H1 (cell line): Measurements from ENCODE around the gene LRRC74A. TPM values are rescaled to one million over a fixed set of nuclear protein-coding genes. Genes with fewer than 3 reads are reported as not detected.

Source experiments
- ATF2 ChIP-seq: IDR thresholded peaks from 2 replicates; pipeline ENCODE4 v1.6.1; 2012; ENCODE audit warnings: low read length, inconsistent platforms
- ATF3 ChIP-seq: IDR thresholded peaks from 2 replicates; pipeline ENCODE4 v1.6.1; 2011; ENCODE audit warnings: low read depth, mild to moderate bottlenecking, low read length; ENCODE audit not compliant: insufficient read depth
- BACH1 ChIP-seq: IDR thresholded peaks from 2 replicates; pipeline ENCODE4 v1.6.1; 2012; ENCODE audit warnings: low read length, improper control_type of control experiment
- HDAC2 ChIP-seq, 2 experiments: fragments of 300-600 bp in 1 of 2; sonication (generic) in 1 of 2; IDR thresholded peaks; 2 replicates each; pipeline ENCODE4 v1.6.1; 2011 to 2012; ENCODE audit warnings: low read depth in 2 of 2, low read length in 2 of 2, mild to moderate bottlenecking in 2 of 2, moderate library complexity in 2 of 2, borderline replicate concordance in 1 of 2, inconsistent platforms in 1 of 2
- MAX ChIP-seq: IDR thresholded peaks from 2 replicates; pipeline ENCODE4 v1.6.1; 2012; ENCODE audit warnings: inconsistent platforms
- POLR2A ChIP-seq, 2 experiments: IDR thresholded peaks; 1 replicate in 1 of 2; 2 replicates in 1 of 2; pipeline ENCODE4 v1.6.1; 2011; ENCODE audit warnings: low read depth in 2 of 2, low read length in 2 of 2, mild to moderate bottlenecking in 2 of 2; ENCODE audit errors: control extremely low read depth in 1 of 2
- RBBP5 ChIP-seq: IDR thresholded peaks from 2 replicates; pipeline ENCODE4 v1.7.1; 2012; ENCODE audit warnings: low read depth, mild to moderate bottlenecking, inconsistent platforms, low read length, moderate library complexity, borderline replicate concordance
- RNF2 ChIP-seq: fragments of 200-900, 300-1000 bp; sonication (generic); IDR thresholded peaks from 2 replicates; pipeline ENCODE4 v1.7.1; 2016; ENCODE audit warnings: borderline replicate concordance, low read depth, mild to moderate bottlenecking, antibody characterized with exemption, low read length; ENCODE audit not compliant: poor library complexity, severe bottlenecking; ENCODE audit errors: missing control alignments
- USF2 ChIP-seq: IDR thresholded peaks from 2 replicates; pipeline ENCODE4 v1.6.1; 2011; ENCODE audit warnings: low read length, improper control_type of control experiment
- polyA plus RNA-seq, 7 experiments: library from polyadenylated mRNA; depleted of rRNA in 3 of 7; stranded (reverse) in 5 of 7; unstranded in 2 of 7; fragments of >200 nt in 5 of 7; fragments of 200-250 nt in 2 of 7; gene quantifications; 1 replicate in 5 of 7; 2 replicates in 1 of 7; 4 replicates in 1 of 7; pipeline versions ENCODE4 v1.2.1 to v1.2.3, GENCODE V29; 2011 to 2013; ENCODE audit warnings: missing spikeins in 2 of 7, mixed read lengths in 2 of 7
- total RNA-seq: library from RNA; stranded (reverse); fragmentation: NEBNext Ultra II Directional; extraction: Animal tissue kit (Norgen Biotek cat#: 25700); gene quantifications from 2 replicates; pipeline ENCODE4 v1.2.1, GENCODE V29; 2021

Gene LRRC74A
- total and polyA plus RNA-seq, 2 of the 8 experiments (the other 6 are each of a cell fraction or from before 2014, with no cell fraction given) = not detected

GRCh38 chr14:76894308-76894707 lies 68.1 kb downstream of the LRRC74A start (continued):
- TF ChIP-seq ATF2 (no peak), ATF3 (no peak), POLR2A (IDR thresholded peaks at IDR 0.05; ENCODE audit: control extremely low read depth in 1 of 2, low read depth in 2 of 2, low read length in 2 of 2) (no peak), RBBP5 (no peak), HDAC2 (IDR thresholded peaks at IDR 0.05; ENCODE audit: borderline replicate concordance in 1 of 2, low read depth in 2 of 2, low read length in 2 of 2) (no peak), USF2 (peak; percentile 82), BACH1 (no peak), MAX (peak; percentile 47; the same call in 1 of the 2 replicates), RNF2 (no peak)
